AG04450 (cell line): Measurements from ENCODE around the gene TULP1. TPM values are rescaled to one million over a fixed set of nuclear protein-coding genes. Genes with fewer than 3 reads are reported as not detected.

Source experiments
- CTCF ChIA-PET: fragments of 300-600, 350-600 bp; formaldehyde crosslinking; extraction: SDS; loops from one replicate; lab custom pipeline; 2022; ENCODE audit warnings: antibody characterized with exemption, inconsistent platforms; lab: Charles Lee
- POLR2A ChIA-PET: fragments of 350-600 bp; formaldehyde crosslinking; extraction: SDS; loops from one replicate; lab custom pipeline; 2021; ENCODE audit warnings: antibody characterized with exemption, inconsistent platforms; lab: Yijun Ruan, JAX
- DNase-seq: peaks from one replicate; pipeline ENCODE4 v3.0.0-alpha.2; 2011; ENCODE audit warnings: low read depth, low spot score
- H3K27ac ChIP-seq: one replicate; pipeline ENCODE4 v1.5.1; 2012; ENCODE audit warnings: low read depth, low read length, control low read depth
- H3K27me3 ChIP-seq: one replicate; pipeline ENCODE4 v1.6.0; 2012; ENCODE audit warnings: low read length; ENCODE audit not compliant: control insufficient read depth, insufficient read depth
- H3K4me3 ChIP-seq: 2 replicates; pipeline ENCODE4 v1.5.1; 2011; ENCODE audit warnings: mild to moderate bottlenecking, low read depth, low read length, control low read depth
- H3K9me3 ChIP-seq: 2 replicates; pipeline ENCODE4 v1.5.1; 2012; ENCODE audit warnings: low read length; ENCODE audit not compliant: control insufficient read depth, insufficient read depth
- polyA plus RNA-seq: library from polyadenylated mRNA; depleted of rRNA; stranded (reverse); fragments of >200 nt; gene quantifications from 2 replicates; pipeline ENCODE4 v1.2.3, GENCODE V29; 2011
- TF ChIP-seq, protein P1 (sequence below): IDR thresholded peaks from 2 replicates; pipeline ENCODE4 v1.5.1; 2011; ENCODE audit warnings: low read depth, low read length, control low read depth, inconsistent platforms

TULP1 gene
- polyA plus RNA-seq, 1 experiment = not detected

DNA sequence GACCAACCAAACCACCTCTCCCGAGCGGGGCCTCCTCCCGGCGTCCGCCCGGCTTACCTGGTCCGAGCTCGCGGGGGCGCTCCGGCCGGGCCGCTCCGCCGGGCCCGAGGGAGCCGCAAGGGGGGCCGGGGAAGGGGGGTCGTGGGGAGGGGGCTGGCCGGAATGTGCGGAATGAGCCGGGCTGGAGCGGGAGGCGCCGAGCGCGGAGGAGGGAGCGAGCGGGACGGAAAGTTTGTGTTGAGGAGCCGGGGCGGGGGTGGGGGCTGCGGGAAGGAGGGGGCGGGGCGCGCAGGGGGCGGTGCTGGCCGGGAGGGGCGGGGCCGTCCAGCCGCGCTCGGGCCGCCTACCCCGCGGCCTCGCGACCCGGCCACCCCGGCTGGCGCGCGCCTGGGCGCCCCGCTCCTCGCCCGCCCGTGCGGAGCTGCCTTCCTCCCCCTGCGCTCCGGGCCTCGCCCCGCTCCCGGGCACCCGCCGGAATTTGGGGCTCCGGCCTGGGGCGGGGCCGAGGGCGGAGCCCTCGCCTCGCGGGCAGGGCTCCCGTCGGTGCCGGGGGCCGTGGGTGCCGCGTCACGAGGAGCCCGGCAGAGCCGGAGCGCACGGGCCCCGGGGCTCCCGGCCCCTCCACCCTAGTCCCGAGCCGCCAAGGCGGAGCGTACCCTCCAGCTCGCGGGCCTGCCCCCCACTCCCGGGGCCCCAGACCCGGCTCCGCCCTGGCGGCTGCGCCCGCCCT is 15.7 kb downstream of the TULP1 start, which contains the start of gene TEAD3:
TSS of gene TEAD3 (minus strand) at position 239 of the 730 bp plus-strand sequence.
- no peak for DNase-seq
- Histone ChIP-seq H3K4me3 (peak within 1 kb of the TSS; percentile 78), H3K9me3 (no peaks in the 10 kb centered on the region; the same call in 1 of the 2 replicates), H3K27me3 (no peaks in the 10 kb centered on the region), H3K27ac (peak within 1 kb of the TSS; percentile 88)
- CTCF ChIA-PET = interaction anchor here (0.7 to 1.7 kb wide), 3 partner anchors 25 to 36 kb away, joined by 6 to 10 read pairs (median 6); partner anchors contain the start of gene RPL10A
- POLR2A ChIA-PET = interaction anchor here (0.7 to 2.8 kb wide), 8 partner anchors 9 to 231 kb away, joined by 3 to 21 read pairs (median 4); no protein-coding TSS in a partner anchor
- TF ChIP-seq, protein P1, sequence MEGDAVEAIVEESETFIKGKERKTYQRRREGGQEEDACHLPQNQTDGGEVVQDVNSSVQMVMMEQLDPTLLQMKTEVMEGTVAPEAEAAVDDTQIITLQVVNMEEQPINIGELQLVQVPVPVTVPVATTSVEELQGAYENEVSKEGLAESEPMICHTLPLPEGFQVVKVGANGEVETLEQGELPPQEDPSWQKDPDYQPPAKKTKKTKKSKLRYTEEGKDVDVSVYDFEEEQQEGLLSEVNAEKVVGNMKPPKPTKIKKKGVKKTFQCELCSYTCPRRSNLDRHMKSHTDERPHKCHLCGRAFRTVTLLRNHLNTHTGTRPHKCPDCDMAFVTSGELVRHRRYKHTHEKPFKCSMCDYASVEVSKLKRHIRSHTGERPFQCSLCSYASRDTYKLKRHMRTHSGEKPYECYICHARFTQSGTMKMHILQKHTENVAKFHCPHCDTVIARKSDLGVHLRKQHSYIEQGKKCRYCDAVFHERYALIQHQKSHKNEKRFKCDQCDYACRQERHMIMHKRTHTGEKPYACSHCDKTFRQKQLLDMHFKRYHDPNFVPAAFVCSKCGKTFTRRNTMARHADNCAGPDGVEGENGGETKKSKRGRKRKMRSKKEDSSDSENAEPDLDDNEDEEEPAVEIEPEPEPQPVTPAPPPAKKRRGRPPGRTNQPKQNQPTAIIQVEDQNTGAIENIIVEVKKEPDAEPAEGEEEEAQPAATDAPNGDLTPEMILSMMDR = no peak

DNA sequence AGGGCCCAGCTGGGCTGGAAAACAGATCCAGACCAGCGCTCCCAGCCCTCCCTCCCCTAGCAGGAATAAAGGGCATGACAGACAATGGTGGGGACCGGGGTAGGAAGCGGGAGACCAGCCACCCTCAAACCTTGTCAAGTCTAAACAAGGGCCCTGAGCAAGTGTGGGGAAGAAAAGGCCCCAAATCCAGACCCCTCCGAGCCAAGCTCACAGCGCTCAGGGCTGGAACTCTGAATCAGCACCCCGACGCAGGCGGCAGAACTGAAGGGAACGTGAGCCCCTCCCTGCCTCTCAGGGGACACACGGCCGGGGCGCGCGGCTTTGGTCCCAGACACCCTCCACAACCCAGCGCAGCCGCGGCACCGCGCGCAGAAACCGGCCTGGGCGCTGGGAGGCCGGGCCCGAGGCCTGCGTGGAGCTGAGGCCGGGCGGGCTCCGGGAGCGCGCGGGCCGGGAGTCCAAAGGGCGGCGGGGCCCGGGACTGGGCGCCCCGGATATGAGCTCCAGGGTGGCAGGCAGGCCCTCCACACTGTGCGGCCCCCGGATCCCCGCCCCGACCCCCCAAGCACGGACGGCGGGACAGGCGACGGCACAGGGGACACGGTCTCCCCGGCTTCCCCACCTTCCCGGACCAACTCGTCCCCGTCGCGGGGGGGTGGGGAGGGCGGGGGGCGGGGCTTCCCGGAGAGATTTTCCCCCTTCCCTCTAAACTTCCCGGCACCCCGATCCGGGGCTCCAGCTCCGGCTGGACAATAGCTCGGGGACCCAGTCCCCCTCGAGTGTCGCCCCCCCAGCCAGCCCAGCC is 16.5 kb downstream of the TULP1 start:
- ChIA-PET POLR2A (interaction anchor here (0.8 to 2.8 kb wide), 5 partner anchors 9 to 232 kb away, joined by 3 to 21 read pairs (median 4); no protein-coding TSS in a partner anchor), CTCF (interaction anchor here (0.7 to 1.3 kb wide), 2 partner anchors 28 to 37 kb away, joined by 6 read pairs; partner anchors contain the start of gene RPL10A)
- Histone ChIP-seq H3K27ac (peak overlapping the region; percentile 47), H3K9me3 (no peaks in the 10 kb centered on the region; the same call in 1 of the 2 replicates), H3K4me3 (peak overlapping the region; percentile 78), H3K27me3 (no peaks in the 10 kb centered on the region)
- no peak for DNase-seq
- TF ChIP-seq, protein P1 = no peak

DNA sequence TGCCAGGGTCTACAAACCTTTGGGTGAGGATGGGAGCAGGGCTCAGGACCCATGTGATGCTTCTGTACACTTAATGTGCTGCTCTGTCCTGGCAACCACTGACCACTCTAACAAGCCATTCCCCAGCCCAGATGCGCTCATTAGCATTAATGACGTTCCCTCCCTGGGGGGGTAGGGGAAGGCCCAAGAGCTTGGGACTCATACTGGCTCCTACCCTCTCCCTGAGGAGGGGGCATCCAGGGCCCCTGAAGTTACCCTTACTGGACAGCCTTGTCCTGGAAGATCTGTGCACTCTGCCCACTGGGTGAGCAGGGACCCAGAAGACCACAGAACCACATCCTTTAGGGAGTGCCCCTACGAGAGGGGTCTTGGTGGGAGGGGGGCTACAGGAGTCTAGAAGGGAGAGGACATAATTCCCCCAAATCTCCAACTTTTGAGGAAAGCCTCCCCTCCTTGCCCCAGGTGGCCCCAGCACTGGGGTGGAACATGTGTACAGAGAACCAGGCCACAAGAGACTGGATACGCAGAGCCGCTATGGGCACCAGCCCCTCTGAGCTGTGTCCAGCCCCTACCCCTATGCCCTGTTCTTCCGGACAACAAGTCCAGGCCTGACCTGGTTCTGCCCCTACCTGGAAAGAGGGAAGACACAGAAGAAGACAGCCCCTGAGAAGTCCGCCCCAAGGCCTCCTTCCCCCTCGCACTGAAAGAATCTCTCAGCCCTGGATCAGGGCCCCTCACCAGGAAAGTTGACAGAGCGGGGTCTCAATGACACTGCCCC is 17.2 kb downstream of the TULP1 start:
- no peak for DNase-seq
- TF ChIP-seq, protein P1 = no peak
- H3K27ac ChIP-seq = no peak overlapping the region
- H3K27me3 ChIP-seq = no peaks in the 10 kb centered on the region
- H3K9me3 ChIP-seq = no peaks in the 10 kb centered on the region; the same call in 1 of the 2 replicates
- ChIA-PET CTCF (interaction anchor here (1.3 kb wide), 1 partner anchor 28 kb away, joined by 6 read pairs; the partner anchor contains the start of gene RPL10A), POLR2A (interaction anchor here (0.8 to 2.8 kb wide), 4 partner anchors 8 to 232 kb away, joined by 3 to 21 read pairs (median 8); no protein-coding TSS in a partner anchor)
- peak overlapping the region; percentile 78 for H3K4me3 ChIP-seq

DNA sequence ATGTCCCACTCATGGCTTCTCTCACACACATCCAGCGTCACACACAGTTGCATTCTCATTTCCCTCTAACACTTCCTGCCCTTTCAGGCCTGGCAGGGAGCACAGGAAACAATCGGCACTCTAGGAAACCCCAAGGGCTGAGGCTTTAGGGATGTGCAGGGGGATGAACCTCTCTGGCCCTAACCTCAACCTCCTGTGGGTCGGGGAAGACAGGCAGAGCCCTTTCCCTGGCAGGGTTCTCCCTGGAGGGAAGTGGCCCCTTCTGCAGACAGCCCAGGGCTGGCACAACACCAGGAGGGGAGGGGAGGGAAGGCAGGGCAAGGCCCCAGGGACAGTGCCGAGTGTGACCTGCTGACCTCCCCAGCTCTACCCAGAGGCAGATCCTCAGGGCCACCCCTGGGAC is 18.5 kb downstream of the TULP1 start:
- no peaks in the 10 kb centered on the region; the same call in 1 of the 2 replicates for H3K9me3 ChIP-seq
- H3K4me3 ChIP-seq = peak overlapping the region; percentile 78
- TF ChIP-seq, protein P1 = no peak
- no peak for DNase-seq
- no peak overlapping the region for H3K27ac ChIP-seq
- H3K27me3 ChIP-seq = no peaks in the 10 kb centered on the region
- ChIA-PET POLR2A (no interaction called here), CTCF (no interaction called here)
